ENCODE data around the gene SGO2.

GRCh38 chr2:200586644-200586975 lies 60.6 kb downstream of the SGO2 start:
- TF ChIP-seq CTCF (IDR thresholded peaks at IDR 0.05) (no peak), POLR2A (IDR thresholded peaks at IDR 0.05) (no peak)
